H1 (cell line): ENCODE measurements around the gene GOSR1. TPM values are rescaled to one million over a fixed set of nuclear protein-coding genes. Genes with fewer than 3 reads are reported as not detected.

ENCODE experiments used
- ASH2L ChIP-seq: fragments of 200-600, 300-600 bp; sonication (generic); IDR thresholded peaks from one replicate; pipeline ENCODE4 v1.7.1; 2017; ENCODE audit warnings: low read length
- CTCF ChIP-seq, 3 experiments: IDR thresholded peaks; 1 replicate in 2 of 3; 2 replicates in 1 of 3; pipeline versions ENCODE4 v1.5.1 to v1.6.1; 2011; ENCODE audit warnings: low read length in 3 of 3, mild to moderate bottlenecking in 3 of 3, inconsistent platforms in 2 of 3, low read depth in 1 of 3, moderate library complexity in 1 of 3; ENCODE audit not compliant: insufficient read depth in 1 of 3; ENCODE audit errors: control extremely low read depth in 1 of 3
- E2F6 ChIP-seq: IDR thresholded peaks from 2 replicates; pipeline ENCODE4 v1.6.1; 2012; ENCODE audit warnings: inconsistent platforms
- EZH2 ChIP-seq: fragments of 200-600 bp; sonication (generic); IDR thresholded peaks from 2 replicates; pipeline ENCODE4 v1.7.1; 2012; ENCODE audit warnings: low read depth, mild to moderate bottlenecking, moderate library complexity, low read length, inconsistent platforms; ENCODE audit not compliant: severe bottlenecking
- SIN3A ChIP-seq, 2 experiments: IDR thresholded peaks in 1 of 2; conservative IDR thresholded peaks in 1 of 2; 2 replicates each; pipeline ENCODE4 v1.6.1; 2011 to 2012; ENCODE audit warnings: low read length in 2 of 2, improper control_type of control experiment in 1 of 2, low read depth in 1 of 2, mild to moderate bottlenecking in 1 of 2
- SP4 ChIP-seq: IDR thresholded peaks from 2 replicates; pipeline ENCODE4 v1.6.1; 2012; ENCODE audit warnings: low read length, inconsistent platforms
- SRF ChIP-seq: IDR thresholded peaks from 2 replicates; pipeline ENCODE4 v1.6.1; 2011; ENCODE audit warnings: mild to moderate bottlenecking, low read depth, low read length, moderate library complexity
- polyA plus RNA-seq, 7 experiments: library from polyadenylated mRNA; depleted of rRNA in 3 of 7; stranded (reverse) in 5 of 7; unstranded in 2 of 7; fragments of >200 nt in 5 of 7; fragments of 200-250 nt in 2 of 7; gene quantifications; 1 replicate in 5 of 7; 2 replicates in 1 of 7; 4 replicates in 1 of 7; pipeline versions ENCODE4 v1.2.1 to v1.2.3, GENCODE V29; 2011 to 2013; ENCODE audit warnings: missing spikeins in 2 of 7, mixed read lengths in 2 of 7
- total RNA-seq: library from RNA; stranded (reverse); fragmentation: NEBNext Ultra II Directional; extraction: Animal tissue kit (Norgen Biotek cat#: 25700); gene quantifications from 2 replicates; pipeline ENCODE4 v1.2.1, GENCODE V29; 2021

The GOSR1 gene
- total and polyA plus RNA-seq, 2 of the 8 experiments (the other 6 are each of a cell fraction or from before 2014, with no cell fraction given): 9.2 to 43.3 TPM

GRCh38 chr17:30520882-30521281 is 43.7 kb downstream of the GOSR1 start (continued):
- TF ChIP-seq CTCF (IDR thresholded peaks at IDR 0.05; ENCODE audit: control extremely low read depth in 1 of 3, insufficient read depth in 1 of 3, low read depth in 1 of 3, low read length in 3 of 3) (no peak), SP4 (no peak), ASH2L (no peak), SIN3A (conservative IDR thresholded peaks at IDR 0.05 in 1 of 2, IDR thresholded peaks at IDR 0.05 in 1 of 2; ENCODE audit: low read depth in 1 of 2, low read length in 2 of 2) (no peak), EZH2 (no peak), E2F6 (no peak), SRF (no peak)
